ENCODE results near the gene CEP290. TPM values are rescaled to one million over a fixed set of nuclear protein-coding genes. Genes with fewer than 3 reads are reported as not detected.

The CEP290 gene
- total and polyA plus RNA-seq, 2 donors (not counting 3 experiments of a cell fraction or from before 2014, with no cell fraction given): 3.9 to 16.5 TPM

DNA sequence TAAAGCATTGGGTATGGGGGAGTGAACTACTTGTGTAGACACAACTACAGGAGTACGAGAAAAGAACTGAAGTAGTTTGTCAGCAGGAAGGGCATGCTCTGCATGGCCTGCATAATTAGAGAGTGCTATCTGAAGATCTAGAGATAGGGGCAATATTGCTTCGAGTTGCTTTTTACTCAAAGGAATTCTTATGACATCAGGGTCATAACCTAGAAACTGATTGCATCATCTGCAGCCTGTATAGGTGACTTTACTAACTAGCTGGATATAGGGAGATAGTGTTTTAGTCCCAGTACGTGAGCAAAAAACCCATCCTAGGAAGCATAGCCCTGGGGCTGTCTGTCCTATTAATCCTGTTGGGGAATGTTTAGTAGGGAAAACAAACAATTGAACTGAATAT is 40.0 kb upstream of the CEP290 start:
- Histone ChIP-seq H3K9ac (replicated peaks; ENCODE audit: extremely low read depth, insufficient read depth, low read length) (no peak overlapping the region), H3K4me1 (ENCODE audit: control insufficient read depth, extremely low read depth, insufficient read depth, low read length) (no peaks in the 10 kb centered on the region), H3K27ac (ENCODE audit: insufficient read depth, low read depth, low read length) (no peak overlapping the region), H3K27me3 (ENCODE audit: control insufficient read depth in 2 of 2, insufficient read depth in 2 of 2, low read length in 2 of 2) (no peaks in the 10 kb centered on the region), H2AFZ (ENCODE audit: low read depth, low read length) (no peak overlapping the region), H3K9me3 (replicated peaks; ENCODE audit: control insufficient read depth, insufficient read depth, low read length) (no peaks in the 10 kb centered on the region), H3K4me3 (replicated peaks in 1 of 3; ENCODE audit: insufficient read depth in 1 of 3, low read depth in 1 of 3, low read length in 3 of 3) (no peak overlapping the region), H3K4me2 (ENCODE audit: insufficient read depth, low read length) (no peak overlapping the region), H4K20me1 (replicated peaks; ENCODE audit: control insufficient read depth, extremely low read depth, insufficient read depth, low read length) (no peaks in the 10 kb centered on the region), H3K9me1 (replicated peaks; ENCODE audit: control insufficient read depth, extremely low read depth, insufficient read depth, low read length) (no peaks in the 10 kb centered on the region), H3K79me2 (ENCODE audit: control insufficient read depth, insufficient read depth, low read length) (no peaks in the 10 kb centered on the region), H3K36me3 (ENCODE audit: control insufficient read depth in 2 of 2, extremely low read depth in 1 of 2, insufficient read depth in 2 of 2, low read length in 2 of 2) (no peaks in the 10 kb centered on the region)
- intact Hi-C loops (cut with micrococcal nuclease): no loop called here
- ChIA-PET POLR2A (no interaction called here), CTCF (no interaction called here)
- no TSS peak for BruUV-seq (replicated peaks)
- TF ChIP-seq POLR2AphosphoS5 (IDR thresholded peaks at IDR 0.05; ENCODE audit: insufficient read depth, low read depth, low read length) (no peak), EZH2 (IDR thresholded peaks at IDR 0.05; ENCODE audit: borderline replicate concordance, low read depth, low read length, severe bottlenecking) (no peak), FOS (IDR thresholded peaks at IDR 0.05; ENCODE audit: borderline replicate concordance, insufficient read depth, low read length) (no peak), MYC (IDR thresholded peaks at IDR 0.05; ENCODE audit: low read depth, low read length) (no peak), GATA2 (IDR thresholded peaks at IDR 0.05; ENCODE audit: insufficient read depth, insufficient read length, low read depth, low read length) (no peak), JUN (IDR thresholded peaks at IDR 0.05; ENCODE audit: borderline replicate concordance, insufficient read depth, insufficient read length, low read depth) (no peak), POLR2A (IDR thresholded peaks at IDR 0.05; ENCODE audit: low read depth, low read length) (no peak)
- TF ChIP-seq, protein P1, sequence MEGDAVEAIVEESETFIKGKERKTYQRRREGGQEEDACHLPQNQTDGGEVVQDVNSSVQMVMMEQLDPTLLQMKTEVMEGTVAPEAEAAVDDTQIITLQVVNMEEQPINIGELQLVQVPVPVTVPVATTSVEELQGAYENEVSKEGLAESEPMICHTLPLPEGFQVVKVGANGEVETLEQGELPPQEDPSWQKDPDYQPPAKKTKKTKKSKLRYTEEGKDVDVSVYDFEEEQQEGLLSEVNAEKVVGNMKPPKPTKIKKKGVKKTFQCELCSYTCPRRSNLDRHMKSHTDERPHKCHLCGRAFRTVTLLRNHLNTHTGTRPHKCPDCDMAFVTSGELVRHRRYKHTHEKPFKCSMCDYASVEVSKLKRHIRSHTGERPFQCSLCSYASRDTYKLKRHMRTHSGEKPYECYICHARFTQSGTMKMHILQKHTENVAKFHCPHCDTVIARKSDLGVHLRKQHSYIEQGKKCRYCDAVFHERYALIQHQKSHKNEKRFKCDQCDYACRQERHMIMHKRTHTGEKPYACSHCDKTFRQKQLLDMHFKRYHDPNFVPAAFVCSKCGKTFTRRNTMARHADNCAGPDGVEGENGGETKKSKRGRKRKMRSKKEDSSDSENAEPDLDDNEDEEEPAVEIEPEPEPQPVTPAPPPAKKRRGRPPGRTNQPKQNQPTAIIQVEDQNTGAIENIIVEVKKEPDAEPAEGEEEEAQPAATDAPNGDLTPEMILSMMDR (IDR thresholded peaks at IDR 0.05; ENCODE audit: extremely low read depth in 1 of 2, insufficient read depth in 1 of 2, low read depth in 1 of 2, low read length in 2 of 2): no peak
- TF ChIP-seq, protein P2, sequence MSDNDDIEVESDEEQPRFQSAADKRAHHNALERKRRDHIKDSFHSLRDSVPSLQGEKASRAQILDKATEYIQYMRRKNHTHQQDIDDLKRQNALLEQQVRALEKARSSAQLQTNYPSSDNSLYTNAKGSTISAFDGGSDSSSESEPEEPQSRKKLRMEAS (IDR thresholded peaks at IDR 0.05; ENCODE audit: insufficient read depth, insufficient read length): no peak
- FAIRE-seq: no peak
- dilution Hi-C loops (cut with MboI; ENCODE audit: extremely low pct_ligation_motif_present, low sequenced_read_pairs): no loop called here
- no peak for DNase-seq (ENCODE audit: low read depth, low spot score)

All from endothelial cell of umbilical vein (primary cell).